Inflammatory macrophage treated with lipopolysaccharide for 1 hour (primary cell): Measurements from ENCODE around the gene C6orf47.

ENCODE experiments used
- DNase-seq, 2 donors: peaks; one replicate each; pipeline ENCODE4 v3.0.0-alpha.2; 2020 to 2022

Gene C6orf47

GRCh38 chr6:31632279-31632946 is 28.2 kb downstream of the C6orf47 start:
- no peak for DNase-seq

DNA sequence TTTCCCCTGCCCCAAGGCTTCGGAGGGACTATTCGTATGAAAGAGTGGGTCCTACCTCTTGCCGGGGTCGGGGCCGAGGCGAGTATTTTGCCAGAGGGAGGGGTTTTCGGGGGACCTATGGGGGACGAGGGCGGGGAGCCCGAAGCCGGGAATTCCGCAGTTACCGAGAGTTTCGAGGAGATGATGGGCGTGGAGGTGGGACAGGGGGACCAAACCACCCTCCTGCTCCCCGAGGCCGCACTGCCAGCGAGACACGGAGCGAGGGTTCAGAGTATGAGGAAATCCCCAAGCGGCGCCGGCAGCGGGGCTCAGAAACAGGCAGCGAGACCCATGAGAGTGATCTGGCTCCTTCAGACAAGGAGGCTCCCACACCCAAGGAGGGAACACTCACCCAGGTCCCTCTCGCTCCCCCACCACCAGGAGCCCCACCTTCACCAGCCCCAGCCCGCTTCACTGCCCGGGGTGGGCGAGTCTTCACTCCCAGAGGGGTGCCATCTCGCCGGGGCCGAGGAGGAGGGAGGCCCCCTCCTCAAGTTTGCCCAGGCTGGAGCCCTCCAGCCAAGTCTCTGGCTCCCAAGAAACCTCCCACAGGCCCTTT is 28.8 kb downstream of the C6orf47 start:
- DNase-seq, result no peak

- DNase-seq, result no peak
These were observed 29.4 kb downstream of the C6orf47 start for GRCh38 chr6:31631209-31631608.

DNA sequence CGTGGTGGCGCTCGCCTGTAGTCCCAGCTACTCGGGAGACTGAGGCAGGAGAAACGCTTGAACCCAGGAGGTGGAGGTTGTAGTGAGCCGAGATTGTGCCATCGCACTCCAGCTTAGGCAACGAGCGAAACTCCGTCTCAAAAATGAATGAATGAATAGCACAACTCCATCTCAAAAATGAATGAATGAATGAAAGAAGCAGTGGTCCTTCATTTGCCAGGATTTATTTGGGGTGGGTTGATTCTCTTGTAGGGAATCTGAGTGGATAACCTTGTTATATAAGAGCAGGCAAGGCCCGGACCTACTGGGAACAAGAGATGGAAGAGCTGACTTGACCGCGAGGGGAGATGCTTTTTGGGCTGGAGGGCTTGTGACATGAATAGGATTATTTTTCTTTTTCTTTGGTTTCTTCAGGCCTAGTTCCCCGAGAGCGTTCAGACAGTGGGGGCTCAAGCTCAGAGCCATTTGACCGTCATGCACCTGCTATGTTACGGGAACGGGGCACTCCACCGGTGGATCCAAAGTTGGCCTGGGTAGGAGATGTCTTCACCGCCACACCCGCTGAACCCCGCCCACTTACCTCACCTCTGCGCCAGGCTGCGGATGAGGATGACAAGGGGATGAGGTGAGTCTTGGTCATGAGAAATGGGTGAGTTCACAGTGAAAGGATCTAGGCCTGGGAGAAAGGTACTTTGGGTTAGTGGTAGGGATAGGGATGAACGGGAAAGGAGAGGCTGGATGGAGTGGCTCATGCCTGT is 30.2 kb downstream of the C6orf47 start:
- no peak for DNase-seq

DNA sequence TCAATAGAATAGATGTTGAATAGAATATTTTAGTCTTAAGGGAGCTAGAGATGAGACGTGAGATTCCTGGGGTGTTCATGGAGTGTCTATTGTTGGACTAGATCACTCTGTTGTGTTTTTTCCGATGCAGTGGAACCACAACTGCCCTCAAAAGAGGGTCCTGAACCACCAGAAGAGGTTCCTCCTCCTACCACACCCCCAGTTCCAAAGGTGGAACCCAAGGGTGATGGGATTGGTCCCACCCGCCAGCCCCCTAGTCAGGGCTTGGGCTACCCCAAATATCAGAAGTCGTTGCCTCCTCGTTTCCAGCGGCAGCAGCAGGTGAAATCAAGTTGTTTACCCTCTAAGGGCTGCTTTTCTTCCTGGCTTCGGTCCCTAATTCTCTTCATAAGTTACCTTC is 31.6 kb downstream of the C6orf47 start:
- no peak for DNase-seq

- no peak for DNase-seq
These were observed 32.8 kb downstream of the C6orf47 start for GRCh38 chr6:31627690-31628287.

GRCh38 chr6:31626952-31627351 is 33.6 kb downstream of the C6orf47 start:
- DNase-seq, result no peak

- no peak for DNase-seq
These were observed 36.5 kb downstream of the C6orf47 start for GRCh38 chr6:31624070-31624469.

DNA sequence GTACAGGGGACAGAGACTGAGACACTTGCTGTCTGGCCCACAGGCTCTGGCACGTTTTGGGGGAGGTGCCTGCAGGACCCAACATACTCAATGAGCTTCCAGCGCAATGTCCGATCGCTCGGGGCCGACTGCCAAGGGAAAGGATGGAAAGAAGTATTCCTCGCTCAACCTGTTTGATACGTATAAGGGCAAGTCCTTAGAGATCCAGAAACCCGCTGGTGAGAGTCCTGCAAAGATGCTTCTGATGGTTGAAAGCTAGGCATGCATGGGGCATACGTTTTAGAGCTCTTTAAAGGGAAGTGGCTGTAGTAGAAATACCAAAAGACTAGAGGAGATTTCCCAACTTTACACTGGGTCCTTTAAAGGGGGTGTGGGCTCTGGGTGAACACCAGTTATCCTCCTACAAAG is 37.9 kb downstream of the C6orf47 start:
- peak; percentile 54 to 69 for DNase-seq

DNA sequence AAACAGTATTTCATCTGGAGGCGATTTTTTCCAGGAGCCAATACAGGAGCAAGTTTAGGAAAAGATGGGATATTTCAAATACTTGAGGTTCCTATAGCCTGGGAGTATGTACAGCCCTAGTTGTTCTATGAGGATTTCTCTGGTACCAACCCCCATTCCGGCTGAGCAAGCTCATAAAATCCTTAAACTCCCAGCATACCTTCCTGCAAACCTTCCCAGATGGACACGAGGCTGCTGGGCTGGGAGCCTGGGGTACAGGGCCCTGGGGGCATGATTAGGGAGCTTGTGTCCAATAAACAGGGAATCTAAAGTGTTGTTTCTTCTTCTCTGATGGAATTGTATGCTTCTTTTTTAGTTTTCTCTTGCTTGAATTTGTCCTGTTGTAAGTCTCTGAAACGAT is 38.6 kb downstream of the C6orf47 start:
- DNase-seq, result no peak

- DNase-seq, result no peak
These were observed 39.1 kb downstream of the C6orf47 start for GRCh38 chr6:31621320-31621939.

DNA sequence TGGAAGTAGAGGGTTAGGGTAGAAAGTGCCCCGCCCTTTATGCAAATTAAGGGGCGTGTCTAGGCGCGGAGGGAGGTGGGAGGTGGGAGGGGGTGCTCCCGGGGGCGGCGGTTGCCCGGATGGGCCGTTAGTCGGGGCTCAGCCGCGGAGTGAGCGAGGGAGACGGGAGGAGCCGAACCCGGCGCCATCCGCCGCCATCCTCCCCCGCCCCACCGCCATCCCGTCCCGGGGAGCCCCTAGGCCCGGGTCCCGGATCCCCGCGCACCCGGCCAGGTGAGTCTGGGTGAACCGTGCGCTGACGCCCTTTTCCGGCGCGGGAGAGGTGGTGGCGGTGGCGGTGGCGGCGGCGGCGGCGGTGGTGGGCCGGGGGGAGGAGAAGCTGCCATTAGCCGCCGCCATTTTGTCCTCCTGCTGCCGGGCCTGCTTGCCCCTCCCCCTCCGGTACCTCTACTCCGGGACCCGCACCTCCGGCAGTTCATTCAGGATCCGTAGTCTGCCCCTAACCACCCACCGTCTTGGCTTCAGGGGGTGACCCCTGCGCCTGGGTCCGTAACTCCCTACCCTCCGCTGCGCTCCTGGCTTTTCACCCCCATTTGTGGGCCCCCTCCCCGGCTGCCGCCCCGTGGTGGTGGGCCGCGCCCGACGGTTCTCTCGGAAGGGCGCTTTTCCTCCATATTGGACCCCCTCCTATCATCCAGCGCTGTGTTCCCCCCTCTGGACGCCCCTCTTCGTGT is 39.8 kb downstream of the C6orf47 start, which contains the start of gene PRRC2A:
TSS of gene PRRC2A (plus strand) at position 130 of the 734 bp plus-strand sequence. CDS start 2,075 bp downstream, outside the sequence.
- peak in 1 of 2 donors; percentile 52 for DNase-seq

GRCh38 chr6:31619805-31620585 is 40.6 kb downstream of the C6orf47 start:
- DNase-seq, result peak; percentile 98 to 99

DNA sequence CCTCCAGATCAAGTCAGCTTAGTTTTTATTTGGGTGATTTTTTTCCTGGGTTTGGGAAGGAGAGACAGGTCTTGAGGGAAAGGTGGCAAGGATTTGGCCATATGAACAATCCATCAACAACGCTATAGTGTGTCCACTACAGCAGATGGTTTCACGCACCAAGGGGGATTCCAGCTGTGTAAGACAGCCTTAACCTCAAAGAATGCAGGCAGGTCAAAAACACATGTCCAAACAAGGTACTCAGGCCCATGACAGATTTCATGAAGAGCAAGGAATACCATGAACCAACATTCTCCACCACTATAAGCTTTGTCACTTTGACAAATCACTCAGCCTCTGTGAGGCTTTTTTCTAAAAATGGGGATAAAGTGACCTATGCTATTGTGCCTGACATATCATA is 43.6 kb downstream of the C6orf47 start:
- no peak for DNase-seq

DNA sequence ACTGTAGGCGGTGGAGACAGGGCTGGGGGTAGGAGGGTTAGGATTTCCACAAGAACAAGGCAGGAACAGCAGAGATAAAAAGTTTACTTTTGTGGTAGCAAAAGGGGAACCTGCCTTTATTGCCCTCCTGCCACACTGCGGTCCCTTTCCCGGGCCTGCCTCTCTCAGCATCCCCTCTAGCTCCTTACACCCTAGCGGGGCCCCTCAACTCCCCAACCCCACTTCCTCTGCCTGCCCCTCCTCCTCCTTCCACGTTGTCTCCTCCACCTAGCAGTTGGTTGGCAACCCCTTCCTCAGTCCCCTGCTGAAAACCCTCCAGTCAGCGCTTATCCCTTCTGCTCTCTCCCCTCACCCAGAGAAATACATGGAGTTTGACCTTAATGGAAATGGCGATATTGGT is 44.8 kb downstream of the C6orf47 start:
- DNase-seq, result no peak

- DNase-seq, result peak; percentile 69
These were observed 45.6 kb downstream of the C6orf47 start, which contains the start of gene AIF1 for GRCh38 chr6:31614684-31615578. TSS of gene AIF1 (plus strand) at chr6:31615234. CDS start at chr6:31615330, 96 bp downstream.

- DNase-seq, result peak; percentile 20 to 63
These were observed 46.4 kb downstream of the C6orf47 start for GRCh38 chr6:31614075-31614619.

- DNase-seq, result peak in 1 of 2 donors; percentile 24
These were observed 49.6 kb downstream of the C6orf47 start for GRCh38 chr6:31610968-31611367.

GRCh38 chr6:31609519-31610406 is 50.8 kb downstream of the C6orf47 start:
- DNase-seq, result no peak
